Measurements from ENCODE around the gene STMN1.

STMN1 gene

GRCh38 chr1:25890239-25891034, 15.8 kb downstream of the STMN1 start:
- DNase-seq = no peak

DNA sequence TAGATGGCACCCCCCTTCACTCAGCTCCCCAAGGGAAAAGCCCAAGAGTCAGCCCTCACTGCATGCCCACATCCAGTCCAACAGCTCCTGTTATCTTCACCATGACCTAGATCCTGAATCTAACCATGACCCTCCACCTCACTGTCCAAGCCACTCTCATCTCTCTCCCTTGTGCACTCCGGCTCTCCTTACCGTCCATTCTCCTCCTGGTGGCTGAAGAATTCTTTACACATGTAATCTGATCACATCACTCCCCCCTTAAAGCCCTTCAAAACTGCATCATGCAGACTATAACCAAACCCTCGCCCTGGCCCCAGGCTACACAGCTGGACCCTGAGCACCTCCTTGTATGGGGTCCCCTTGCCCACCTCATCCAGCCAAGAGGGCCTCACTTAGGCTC, 16.7 kb downstream of the STMN1 start:
- DNase-seq = no peak

DNA sequence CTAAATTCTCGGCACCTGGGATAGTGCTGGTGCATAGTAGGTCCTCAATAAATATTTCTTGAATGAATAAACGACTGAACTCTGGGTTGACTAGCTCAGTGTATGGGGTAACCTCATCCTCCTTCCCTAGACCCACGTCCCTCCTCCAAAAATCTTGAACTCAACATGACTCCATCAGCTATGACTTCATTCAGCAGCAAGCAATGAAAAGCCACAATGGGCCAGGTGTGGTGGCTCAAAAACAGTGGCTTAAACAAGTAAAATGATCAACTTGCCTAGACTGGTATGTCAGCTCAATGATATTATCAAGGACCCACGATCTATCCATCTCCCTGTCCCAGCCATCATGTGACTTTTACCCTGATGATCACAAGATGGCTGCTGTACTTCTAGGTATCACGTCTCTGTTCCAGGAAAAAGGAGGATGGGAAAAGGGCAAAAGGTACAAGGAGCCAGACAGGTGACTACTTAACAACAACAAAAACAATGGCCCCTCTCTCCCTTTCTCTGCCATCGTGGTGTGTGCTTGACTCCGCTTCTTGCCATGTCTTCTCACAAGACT, 17.7 kb downstream of the STMN1 start:
- no peak for DNase-seq

DNA sequence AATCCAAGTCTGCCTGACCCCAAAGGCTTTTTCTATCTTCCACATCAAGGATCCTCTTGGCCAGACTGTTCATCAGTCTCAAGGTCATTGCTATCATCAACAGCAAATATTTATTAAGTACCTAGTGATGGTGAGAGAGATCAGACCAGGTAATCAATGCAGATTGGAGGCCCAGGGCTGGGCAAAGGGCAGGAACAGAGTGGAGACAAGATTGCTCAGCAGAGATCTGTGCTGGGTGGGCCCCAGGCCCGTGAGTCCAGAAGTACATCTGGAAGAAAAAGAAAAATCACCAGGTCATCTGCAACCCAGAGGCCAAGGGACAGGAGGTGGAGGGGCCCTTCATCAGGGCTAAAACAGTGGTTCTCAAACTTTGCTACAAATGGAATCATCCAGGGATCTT, 20.6 kb downstream of the STMN1 start:
- no peak for DNase-seq

- DNase-seq = no peak
Measured at GRCh38 chr1:25881266-25881665, 25.0 kb downstream of the STMN1 start.

DNA sequence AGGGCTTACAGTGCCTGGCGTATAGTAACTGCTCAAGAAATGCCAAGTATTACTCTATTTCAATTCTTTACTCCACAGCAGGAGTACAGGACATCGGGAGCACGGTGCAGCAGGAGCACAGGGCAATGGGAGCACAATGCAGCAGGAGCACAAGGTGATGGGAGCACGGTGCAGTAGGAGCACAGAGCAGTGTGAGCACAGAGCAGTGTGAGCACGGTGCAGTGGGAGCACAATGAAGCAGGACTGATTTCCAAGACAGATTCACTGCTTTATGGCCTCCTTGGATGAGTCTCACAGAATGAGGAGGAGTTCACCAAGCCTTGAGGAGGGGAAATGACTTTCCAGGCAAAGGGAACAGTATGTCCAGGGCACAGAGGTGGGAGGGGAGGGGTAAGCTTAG, 25.7 kb downstream of the STMN1 start:
- no peak for DNase-seq

GRCh38 chr1:25879675-25880074, 26.5 kb downstream of the STMN1 start:
- DNase-seq = no peak

- no peak for DNase-seq
Measured at GRCh38 chr1:25878690-25879089, 27.5 kb downstream of the STMN1 start.

GRCh38 chr1:25877155-25877554, 29.1 kb downstream of the STMN1 start:
- DNase-seq = no peak

- DNase-seq = no peak
Measured at GRCh38 chr1:25876693-25877077, 29.5 kb downstream of the STMN1 start.

DNA sequence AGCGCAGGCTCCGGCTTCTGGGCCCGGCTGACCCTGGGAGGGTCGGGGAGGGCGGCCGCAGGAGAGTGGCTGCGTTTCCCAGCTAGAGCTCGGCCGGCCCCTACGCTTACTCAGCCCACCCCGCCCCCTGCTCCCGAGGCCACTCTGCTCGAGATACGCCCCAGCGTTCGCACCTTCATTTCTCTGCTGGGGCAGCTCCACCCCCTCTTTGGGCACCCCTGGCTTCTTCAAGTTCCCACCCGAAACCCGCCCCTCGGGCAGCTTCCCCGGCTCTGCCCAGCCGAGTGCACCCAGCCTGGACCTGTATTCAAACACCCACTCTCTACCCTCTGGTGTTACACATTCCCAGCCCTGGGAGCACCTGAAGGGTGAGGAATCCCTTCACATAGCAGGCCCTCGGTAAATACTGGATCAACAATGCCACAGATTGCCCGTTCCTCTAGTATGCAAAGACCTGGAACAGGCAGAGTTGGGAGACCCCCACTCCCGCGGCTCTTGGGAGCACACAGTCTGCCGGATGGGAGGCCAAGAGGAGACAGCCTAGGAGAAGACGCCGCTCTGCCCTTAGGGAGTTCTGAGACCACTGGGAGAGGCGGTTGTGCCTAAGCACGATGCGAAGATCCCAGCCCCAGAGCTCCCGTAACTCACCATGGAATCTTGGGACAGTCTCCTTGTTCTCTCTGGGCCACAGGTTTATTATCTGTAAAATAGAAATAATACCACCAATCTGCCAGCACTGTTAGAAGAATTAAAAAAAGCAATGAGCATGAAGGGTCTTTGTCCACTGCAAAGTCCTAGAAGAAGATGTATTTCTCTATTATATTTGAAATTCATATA, 30.1 kb downstream of the STMN1 start:
- no peak for DNase-seq

- no peak for DNase-seq
Measured at GRCh38 chr1:25875154-25875855, 30.9 kb downstream of the STMN1 start, which contains the start of gene PAQR7. Gene PAQR7, minus strand, starts transcription at chr1:25875708. Its CDS starts 11,869 bp downstream, at chr1:25863839.

GRCh38 chr1:25874635-25875153, 31.5 kb downstream of the STMN1 start:
- no peak for DNase-seq

DNA sequence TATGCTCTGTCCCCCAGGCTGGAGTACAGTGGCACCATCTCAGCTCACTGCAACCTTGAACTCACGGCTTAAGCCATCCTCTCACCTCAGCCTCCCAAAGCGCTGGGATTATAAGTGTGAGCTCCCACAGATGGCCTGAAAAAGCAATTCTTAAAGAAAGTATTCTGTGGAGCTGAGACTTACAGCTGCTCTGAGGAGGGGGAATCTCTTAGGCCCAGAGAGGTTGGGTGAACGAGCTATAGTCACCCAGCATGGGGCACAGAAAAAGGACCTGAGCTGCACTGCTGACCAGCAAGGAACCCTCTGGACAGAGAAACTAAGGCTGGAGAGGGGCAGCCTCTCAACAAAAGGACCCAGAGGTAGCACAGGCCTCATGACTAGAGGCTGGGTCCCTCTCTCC, 32.0 kb downstream of the STMN1 start:
- no peak for DNase-seq

GRCh38 chr1:25873120-25873519, 33.1 kb downstream of the STMN1 start:
- no peak for DNase-seq

- no peak for DNase-seq
Measured at GRCh38 chr1:25872713-25873112, 33.5 kb downstream of the STMN1 start.

GRCh38 chr1:25871704-25872494, 34.3 kb downstream of the STMN1 start:
- DNase-seq = no peak

GRCh38 chr1:25871086-25871703, 35.0 kb downstream of the STMN1 start:
- no peak for DNase-seq

DNA sequence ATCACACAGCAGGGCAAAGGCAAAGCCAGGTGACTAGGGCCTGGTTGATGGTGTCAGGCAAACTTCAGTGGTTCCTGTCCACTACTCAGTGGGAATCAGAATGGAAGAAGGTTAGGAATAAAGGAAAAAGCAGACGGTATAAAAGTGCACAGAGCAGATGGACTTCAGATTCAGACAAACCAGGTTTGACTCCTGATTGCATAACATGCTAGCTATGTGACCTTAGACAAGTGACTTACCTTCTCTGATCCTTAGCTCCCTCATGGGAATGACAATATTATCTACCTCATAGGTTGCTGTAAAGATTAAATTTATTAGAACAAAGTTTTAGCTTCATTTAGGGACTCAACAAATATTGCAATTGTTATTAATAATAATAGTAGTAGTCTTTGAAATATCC, 35.6 kb downstream of the STMN1 start:
- DNase-seq = no peak

GRCh38 chr1:25869909-25870606, 36.2 kb downstream of the STMN1 start:
- no peak for DNase-seq
